SK-N-SH treated with all-trans-retinoic acid at 6 μM for 48 hours (cell line): ENCODE data around the gene NCAM1.
A peak's percentile ranks its signal among the peaks of the same experiment; 100 is the strongest.

Experiments
- ATAC-seq: fragments of 200-7000 bp; cut with Tn5 transposase; 3 replicates; pipeline ENCODE4 v1.9.1; 2020; ENCODE audit warnings: mild to moderate bottlenecking, moderate library complexity
- ARNTL ChIP-seq: fragments of 450-650 bp; formaldehyde crosslinking; IDR thresholded peaks from 2 replicates; pipeline ENCODE4 v1.5.0; 2020; ENCODE audit warnings: low read depth, mild to moderate bottlenecking, moderate library complexity, borderline replicate concordance
- BACH2 ChIP-seq: fragments of 250-450 bp; sonication (Bioruptor Pico); IDR thresholded peaks from 2 replicates; pipeline ENCODE4 v1.9.0; 2021; ENCODE audit warnings: mild to moderate bottlenecking, borderline replicate concordance
- CREB5 ChIP-seq: fragments of 250-450 bp; sonication (Bioruptor Pico); IDR thresholded peaks from 2 replicates; pipeline ENCODE4 v1.5.1; 2020; ENCODE audit warnings: low read depth, mild to moderate bottlenecking, moderate library complexity
- CSRNP3 ChIP-seq: fragments of 250-450 bp; sonication (Bioruptor Pico); IDR thresholded peaks from 2 replicates; pipeline ENCODE4 v1.5.1; 2021; ENCODE audit warnings: mild to moderate bottlenecking, moderate library complexity
- ESRRG ChIP-seq: fragments of 250-450 bp; sonication (Bioruptor Pico); IDR thresholded peaks from 2 replicates; pipeline ENCODE4 v1.6.1; 2021; ENCODE audit warnings: mild to moderate bottlenecking
- GLIS3 ChIP-seq: fragments of 250-450 bp; sonication (Bioruptor Pico); IDR thresholded peaks from 2 replicates; pipeline ENCODE4 v1.5.0; 2020; ENCODE audit warnings: mild to moderate bottlenecking, moderate library complexity
- ISL1 ChIP-seq: fragments of 250-450 bp; sonication (Bioruptor Pico); IDR thresholded peaks from 2 replicates; pipeline ENCODE4 v2.1.2; 2022; ENCODE audit warnings: mild to moderate bottlenecking, moderate library complexity
- OSR1 ChIP-seq: fragments of 250-450 bp; sonication (Bioruptor Pico); IDR thresholded peaks from 2 replicates; pipeline ENCODE4 v1.8.0; 2022; ENCODE audit warnings: moderate library complexity, mild to moderate bottlenecking, inconsistent platforms
- POU6F1 ChIP-seq: fragments of 250-450 bp; sonication (Bioruptor Pico); IDR thresholded peaks from 2 replicates; pipeline ENCODE4 v1.8.0; 2021; ENCODE audit warnings: low read depth, mild to moderate bottlenecking, moderate library complexity, borderline replicate concordance
- PPARA ChIP-seq: fragments of 250-450 bp; sonication (Bioruptor Pico); IDR thresholded peaks from 2 replicates; pipeline ENCODE4 v1.5.0; 2020; ENCODE audit warnings: mild to moderate bottlenecking, borderline replicate concordance
- RARB ChIP-seq: fragments of 250-450 bp; sonication (Bioruptor Pico); IDR thresholded peaks from 2 replicates; pipeline ENCODE4 v1.8.0; 2021; ENCODE audit warnings: mild to moderate bottlenecking, moderate library complexity
- SNAI2 ChIP-seq: fragments of 250-450 bp; sonication (Bioruptor Pico); IDR thresholded peaks from 2 replicates; pipeline ENCODE4 v1.5.0; 2020; ENCODE audit warnings: mild to moderate bottlenecking, moderate library complexity
- TCF4 ChIP-seq: fragments of 250-450 bp; sonication (Bioruptor Pico); IDR thresholded peaks from 2 replicates; pipeline ENCODE4 v1.8.0; 2021; ENCODE audit warnings: mild to moderate bottlenecking, moderate library complexity, borderline replicate concordance
- TOX ChIP-seq: fragments of 250-450 bp; sonication (Bioruptor Pico); IDR thresholded peaks from 2 replicates; pipeline ENCODE4 v1.8.0; 2021; ENCODE audit warnings: mild to moderate bottlenecking, moderate library complexity, borderline replicate concordance
- TSHZ2 ChIP-seq: fragments of 250-450 bp; sonication (Bioruptor Pico); IDR thresholded peaks from 2 replicates; pipeline ENCODE4 v1.5.0; 2020; ENCODE audit warnings: mild to moderate bottlenecking, moderate library complexity
- ZC3H10 ChIP-seq: fragments of 250-450 bp; sonication (Bioruptor Pico); IDR thresholded peaks from 2 replicates; pipeline ENCODE4 v1.5.1; 2021; ENCODE audit warnings: mild to moderate bottlenecking, moderate library complexity
- ZFP3 ChIP-seq: fragments of 250-450 bp; sonication (Bioruptor Pico); IDR thresholded peaks from 2 replicates; pipeline ENCODE4 v1.5.0; 2020; ENCODE audit warnings: mild to moderate bottlenecking, moderate library complexity
- ZFP30 ChIP-seq: fragments of 450-650 bp; formaldehyde crosslinking; IDR thresholded peaks from 2 replicates; pipeline ENCODE4 v1.5.0; 2022; ENCODE audit warnings: mild to moderate bottlenecking, moderate library complexity
- ZNF565 ChIP-seq: fragments of 450-650 bp; formaldehyde crosslinking; conservative IDR thresholded peaks from 2 replicates; pipeline ENCODE4 v1.5.0; 2020; ENCODE audit warnings: low read depth, mild to moderate bottlenecking, moderate library complexity
- ZNF70 ChIP-seq: fragments of 450-650 bp; formaldehyde crosslinking; IDR thresholded peaks from 2 replicates; pipeline ENCODE4 v1.5.0; 2020; ENCODE audit warnings: mild to moderate bottlenecking, moderate library complexity
- ZNF8 ChIP-seq: fragments of 450-650 bp; formaldehyde crosslinking; IDR thresholded peaks from 2 replicates; pipeline ENCODE4 v1.5.0; 2020; ENCODE audit warnings: mild to moderate bottlenecking, moderate library complexity

The NCAM1 gene

DNA sequence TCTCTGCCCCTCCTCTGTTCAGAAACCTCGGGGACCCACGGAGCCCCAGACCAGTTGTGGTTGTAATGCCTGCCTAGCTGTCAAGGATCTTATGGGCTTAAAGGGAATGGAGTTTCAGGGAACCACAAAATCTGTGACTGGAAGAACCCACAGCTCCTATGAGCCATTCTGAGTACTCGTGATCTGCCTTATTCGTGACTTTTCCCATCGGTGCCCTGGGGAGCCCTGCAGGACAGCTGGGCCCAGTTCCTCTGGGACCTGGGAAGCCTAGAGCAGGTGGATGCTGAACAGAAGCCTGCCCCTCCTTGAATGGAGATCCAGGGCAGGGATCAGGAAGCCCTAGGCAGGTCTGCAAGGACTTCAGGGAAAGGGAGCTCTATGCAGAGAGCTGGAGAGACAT, 311.1 kb downstream of the NCAM1 start (continued):
- no peak for TF ChIP-seq GLIS3 (CRISPR knock-in tag)
- no peak for TF ChIP-seq TOX (CRISPR knock-in tag)
- TF ChIP-seq ISL1, result no peak
- no peak for TF ChIP-seq PPARA (CRISPR knock-in tag)
- TF ChIP-seq ZNF565 (CRISPR knock-in tag), result no peak
- no peak for TF ChIP-seq BACH2 (CRISPR knock-in tag)
- TF ChIP-seq CSRNP3, result no peak

- TF ChIP-seq TSHZ2 (no peak), ZFP3 (CRISPR knock-in tag) (no peak), SNAI2 (no peak), POU6F1 (CRISPR knock-in tag) (no peak), ZFP30 (CRISPR knock-in tag) (no peak), CREB5 (CRISPR knock-in tag) (no peak), RARB (no peak), ZNF70 (CRISPR knock-in tag) (no peak), ARNTL (no peak), ESRRG (CRISPR knock-in tag) (no peak), GLIS3 (CRISPR knock-in tag) (no peak), TCF4 (CRISPR knock-in tag) (no peak), OSR1 (CRISPR knock-in tag) (no peak), ISL1 (no peak), ZNF565 (CRISPR knock-in tag) (no peak), PPARA (CRISPR knock-in tag) (no peak), BACH2 (CRISPR knock-in tag) (no peak), ZNF8 (CRISPR knock-in tag) (no peak)
- ATAC-seq, result no peak
These were observed 311.9 kb downstream of the NCAM1 start for GRCh38 chr11:113272927-113273615.

GRCh38 chr11:113273720-113274119, 312.5 kb downstream of the NCAM1 start:
- peak; percentile 56; the same call in 1 of the 2 replicates for TF ChIP-seq TCF4 (CRISPR knock-in tag)
- no peak for TF ChIP-seq RARB
- TF ChIP-seq, all 23 proteins: peak for 1
- ATAC-seq, result no peak; the same call in 2 of the 3 replicates

DNA sequence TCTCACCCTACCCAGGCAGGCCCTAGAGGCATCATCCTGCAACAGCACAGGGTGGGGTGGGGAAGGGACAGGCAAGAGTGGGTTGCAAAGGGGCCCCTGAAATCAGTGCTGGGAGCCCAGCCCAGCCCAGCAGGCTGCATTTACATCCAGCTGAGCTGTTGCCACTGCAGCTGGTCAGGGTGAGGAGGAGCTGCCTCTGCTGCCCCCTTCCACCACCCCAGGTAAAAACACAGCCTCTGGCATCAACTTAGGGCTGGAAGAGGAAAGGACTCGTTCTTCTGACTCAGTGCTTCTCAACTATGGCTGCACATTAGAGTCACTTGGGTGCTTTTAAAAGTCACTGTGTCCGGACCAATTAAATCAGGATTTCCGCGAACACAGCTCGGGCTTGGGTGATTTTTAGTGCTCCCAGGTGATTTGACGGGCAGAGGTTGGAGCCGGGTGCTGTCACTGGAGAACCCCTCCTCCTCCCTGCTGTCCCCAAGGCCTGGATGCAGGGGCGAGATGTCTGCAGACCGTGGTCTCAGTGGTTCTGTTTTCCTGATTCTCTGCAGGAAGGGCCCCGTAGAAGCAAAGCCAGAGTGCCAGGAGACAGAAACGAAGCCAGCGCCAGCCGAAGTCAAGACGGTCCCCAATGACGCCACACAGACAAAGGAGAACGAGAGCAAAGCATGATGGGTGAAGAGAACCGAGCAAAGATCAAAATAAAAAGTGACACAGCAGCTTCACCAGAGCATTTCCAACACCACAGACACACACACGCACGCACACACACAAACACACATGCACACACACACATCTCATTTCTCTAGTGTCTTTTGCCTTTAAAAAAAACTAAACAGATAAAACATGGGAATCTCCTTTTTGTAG, 313.7 kb downstream of the NCAM1 start:
- peak; percentile 53 for ATAC-seq
- TF ChIP-seq ZFP3 (CRISPR knock-in tag) (no peak), RARB (no peak), ISL1 (no peak), CREB5 (CRISPR knock-in tag) (no peak), TSHZ2 (no peak), CSRNP3 (no peak), ZNF565 (CRISPR knock-in tag) (no peak), ZC3H10 (CRISPR knock-in tag) (no peak), ZNF8 (CRISPR knock-in tag) (no peak)
